Adrenal gland (tissue), 12 donors: ENCODE data around the gene UBE2O. TPM values are rescaled to one million over a fixed set of nuclear protein-coding genes. Genes with fewer than 3 reads are reported as not detected.

Experiments
- DNase-seq, 7 donors: peaks; one replicate each; pipeline ENCODE4 v3.0.0-alpha.2; 2019 to 2020
- H3K27ac ChIP-seq, 5 donors: fragments of 200-600 bp; sonication (generic) in 4 of 5; 1 replicate in 3 of 5; 2 replicates in 2 of 5; pipeline versions ENCODE4 v1.5.1 to v1.8.0; 2016 to 2020; ENCODE audit warnings: mild to moderate bottlenecking in 1 of 5
- H3K27me3 ChIP-seq: fragments of 200-600 bp; 2 replicates; pipeline ENCODE4 v1.8.0; 2021
- H3K36me3 ChIP-seq, 2 donors: fragments of 200-600 bp; replicated peaks in 1 of 2; 1 replicate in 1 of 2; 2 replicates in 1 of 2; pipeline versions ENCODE4 v1.5.1 to v1.8.0; 2018 to 2022
- H3K4me1 ChIP-seq, 2 donors: fragments of 200-600 bp; replicated peaks in 1 of 2; 1 replicate in 1 of 2; 2 replicates in 1 of 2; pipeline versions ENCODE4 v1.5.1 to v1.8.0; 2018 to 2021
- H3K4me3 ChIP-seq, 4 donors: fragments of 200-600 bp; sonication (generic) in 3 of 4; one replicate each; pipeline ENCODE4 v1.5.1; 2016 to 2018
- H3K9me3 ChIP-seq, 3 donors: fragments of 200-600 bp; sonication (generic) in 1 of 3; replicated peaks in 1 of 3; 1 replicate in 2 of 3; 2 replicates in 1 of 3; pipeline versions ENCODE4 v1.5.1 to v1.8.0; 2016 to 2021
- CTCF ChIP-seq, 6 experiments: fragments of 450-650 bp in 4 of 6; fragments of 200-600 bp in 2 of 6; sonication (generic) in 1 of 6; IDR thresholded peaks; 1 replicate in 5 of 6; 2 replicates in 1 of 6; pipeline versions ENCODE4 v1.5.1 to v1.8.0; 2016 to 2021; ENCODE audit warnings: antibody characterized with exemption in 6 of 6, mild to moderate bottlenecking in 2 of 6, moderate library complexity in 1 of 6
- POLR2A ChIP-seq, 2 donors: fragments of 450-650 bp; IDR thresholded peaks; one replicate each; pipeline ENCODE4 v1.6.1; 2017; ENCODE audit warnings: antibody characterized with exemption in 2 of 2, mild to moderate bottlenecking in 2 of 2, moderate library complexity in 1 of 2
- WGBS, 4 donors: extraction: QIAGEN DNeasy Blood & Tissue Kit in 2 of 4; methylation state at CpG; one replicate each; pipeline versions ENCODE4 v1.1.5 to v1.1.7; 2013 to 2017; 5-methylcytosine and 5-hydroxymethylcytosine counted together
- intact Hi-C, 2 donors: fragments of 100-400 bp; cut with DNase I; formaldehyde crosslinking; loops; one replicate each; pipeline versions ENCODE4 v1.14.1 to v1.15.0; 2022 to 2023
- polyA plus RNA-seq, 3 donors: library from polyadenylated mRNA; stranded (reverse); fragments of 200-250 nt in 2 of 3; fragments of 350-450 nt in 1 of 3; fragmentation: Illumina TruSeq in 1 of 3; extraction: RNeasy Lipid Tissue Mini Kit (QIAGEN cat#74804) in 1 of 3; gene quantifications; one replicate each; pipeline ENCODE4 v1.2.3, GENCODE V29; 2013 to 2014
- total RNA-seq, 9 donors: library from RNA; depleted of rRNA in 4 of 9; stranded (reverse); fragments of >200 nt in 4 of 9; fragments of 120-200 nt in 1 of 9; fragmentation: NEBNext Ultra II Directional in 1 of 9; extraction: Animal tissue kit (Norgen Biotek cat#: 25700) in 1 of 9; gene quantifications; one replicate each; pipeline versions ENCODE4 v1.1.0 to v1.2.4, GENCODE V29; 2013 to 2023
- donor health status: healthy with polysubstance abuse.
- donor health status: Bipolar disorder and iron deficiency.
- donor health status: DM: yes; HTN: yes; CAD: no.
- donor health status: DM: no; HTN: no; CAD: no.
- donor health status: DM: no; HTN: no; CAD: no.
- donor health status: DM: yes; HTN: yes; CAD: no.

The UBE2O gene
- total and polyA plus RNA-seq, 12 donors: 9.8 to 21.8 (median 15.8) TPM

DNA sequence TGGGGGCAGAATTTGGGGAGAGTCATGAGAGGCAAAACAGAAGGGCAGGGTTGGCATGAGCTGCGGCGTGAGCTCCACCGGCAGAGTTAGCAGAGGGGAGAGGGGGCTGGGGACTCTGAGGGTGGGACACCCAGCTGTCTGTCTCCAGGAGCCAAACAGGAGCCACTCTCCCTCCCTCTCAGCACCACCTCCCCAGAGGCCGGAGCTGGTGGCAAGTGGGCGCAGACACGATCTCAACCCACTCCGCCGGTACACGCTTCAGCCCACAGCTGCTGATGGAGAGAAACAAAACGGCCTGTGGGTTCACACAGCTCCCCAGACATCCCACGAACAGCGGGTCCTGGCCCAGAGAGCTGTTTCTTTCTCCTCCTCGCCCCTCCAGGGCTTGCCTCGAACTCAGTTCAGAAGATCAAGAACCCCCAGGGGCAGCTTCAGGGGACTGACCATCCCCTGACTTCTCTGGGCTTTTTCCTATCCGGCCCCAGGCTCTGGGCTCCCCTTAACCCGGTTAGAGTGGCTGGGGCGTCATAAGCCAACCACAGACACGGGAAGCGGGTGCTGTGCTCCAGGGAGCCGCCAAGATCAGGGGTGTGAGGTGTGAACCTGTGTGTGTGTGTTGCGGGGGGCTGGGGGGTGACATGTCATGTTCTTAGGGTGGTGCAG lies 40.7 kb upstream of the UBE2O start:
- Histone ChIP-seq H3K9me3 (no peaks in the 10 kb centered on the region), H3K27me3 (no peaks in the 10 kb centered on the region), H3K36me3 (no peaks in the 10 kb centered on the region), H3K4me1 (peaks cover 4 to 39% of the 10 kb centered on the region in 2 donors), H3K4me3 (no peak overlapping the region), H3K27ac (peak overlapping the region; percentile 59 to 95 (median 67))
- WGBS, 4 donors: 73 to 82% (median 76%) methylated on average over 18 to 21 of the region's 21 CpGs
- intact Hi-C loops: no loop called here
- no peak for DNase-seq
- no peak for TF ChIP-seq CTCF (IDR thresholded peaks at IDR 0.05)

- Histone ChIP-seq H3K27ac (peak overlapping the region; percentile 59 to 95 (median 67)), H3K4me3 (peak overlapping the region in 1 of 4 donors; percentile 18), H3K36me3 (no peaks in the 10 kb centered on the region), H3K9me3 (no peaks in the 10 kb centered on the region), H3K4me1 (peaks cover 0 to 34% of the 10 kb centered on the region in 2 donors), H3K27me3 (no peaks in the 10 kb centered on the region)
- TF ChIP-seq CTCF (IDR thresholded peaks at IDR 0.05): no peak
- peak in 1 of 2 donors; percentile 25 for TF ChIP-seq POLR2A (IDR thresholded peaks at IDR 0.05)
- peak; percentile 51 to 85 (median 71) for DNase-seq
- 35 to 44% (median 37%) methylated on average over 9 to 15 of the region's 15 CpGs for WGBS, 4 donors
- intact Hi-C loops: no loop called here
These were observed 40.1 kb upstream of the UBE2O start for GRCh38 chr17:76492989-76493501.

DNA sequence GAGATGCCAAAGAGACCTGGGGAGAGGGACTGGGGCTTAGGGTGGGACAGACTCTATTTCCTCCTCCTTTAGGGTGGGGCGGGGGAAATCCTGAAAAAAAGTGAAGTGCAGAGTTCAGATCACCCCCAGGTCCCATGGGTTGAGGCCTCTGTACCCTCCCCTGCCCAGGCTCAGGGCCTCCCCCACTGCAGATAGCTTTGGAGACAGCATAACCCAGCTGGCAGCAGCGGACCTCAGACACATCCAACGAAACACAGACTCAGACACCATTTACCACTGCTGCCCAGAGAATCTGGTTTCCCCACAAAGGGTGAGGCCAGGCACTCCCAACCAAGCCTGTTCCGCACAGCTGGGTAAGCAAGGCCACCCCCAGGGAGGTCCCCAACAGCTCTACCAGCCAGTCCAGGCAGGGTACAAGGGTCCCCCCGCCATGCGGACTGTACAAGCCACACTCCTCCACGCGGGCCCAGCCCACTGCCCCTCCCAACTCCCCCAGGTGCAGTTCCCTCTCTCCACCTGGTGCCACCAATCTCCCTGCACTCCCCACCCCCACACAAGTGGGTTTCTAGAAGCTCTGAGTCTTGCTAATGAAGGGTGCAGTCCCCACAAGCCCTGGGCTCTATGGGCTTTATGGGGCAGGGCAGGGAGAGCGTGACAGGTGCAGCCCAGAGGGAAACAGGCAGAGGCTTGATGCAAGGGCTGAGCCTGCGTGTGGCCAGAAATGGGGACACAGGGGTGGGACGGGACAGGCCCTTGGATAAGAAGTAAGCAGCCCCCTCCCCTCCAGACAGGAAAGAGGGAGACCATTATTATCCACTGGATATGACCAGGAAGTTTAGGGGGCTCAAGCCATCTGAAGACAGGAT lies 39.4 kb upstream of the UBE2O start:
- no peak for TF ChIP-seq CTCF (IDR thresholded peaks at IDR 0.05)
- no peak for TF ChIP-seq POLR2A (IDR thresholded peaks at IDR 0.05)
- intact Hi-C loops: no loop called here
- Histone ChIP-seq H3K27ac (peak overlapping the region; percentile 28 to 95 (median 50)), H3K4me3 (peak overlapping the region in 1 of 4 donors; percentile 18), H3K36me3 (no peaks in the 10 kb centered on the region), H3K4me1 (peaks cover 0 to 27% of the 10 kb centered on the region in 2 donors), H3K27me3 (no peaks in the 10 kb centered on the region), H3K9me3 (no peaks in the 10 kb centered on the region)
- DNase-seq: peak in 2 of 7 donors; percentile 43 to 60
- 65 to 86% (median 72%) methylated on average over 3 to 11 of the region's 11 CpGs for WGBS, 4 donors
